Activated T-helper 9 cell treated with anti-CD3 and anti-CD28 coated beads, Interleukin-2, amount 50 U/mL, for 16 hours (primary cell): ENCODE data around the gene ZMYM4.
"Not testable (repeated sequence)": the region's sequence is repeated elsewhere in the genome, so short reads cannot be mapped to it uniquely, and the experiment has no call there.

Experiments
- DNase-seq: peaks from one replicate; pipeline ENCODE4 v3.0.0-alpha.2; 2020; ENCODE audit warnings: low read depth

ZMYM4 gene

GRCh38 chr1:35268282-35269200, at the start of gene ZMYM4:
Gene ZMYM4 (plus strand): TSS chr1:35268709. CDS start chr1:35269047, 338 bp downstream.
- peak; percentile 83 for DNase-seq

GRCh38 chr1:35220976-35221375, 47.5 kb upstream of the ZMYM4 start:
- DNase-seq, result no peak

GRCh38 chr1:35222322-35223083, 46.0 kb upstream of the ZMYM4 start:
- no peak for DNase-seq

- no peak for DNase-seq
These were observed 45.4 kb upstream of the ZMYM4 start for GRCh38 chr1:35223084-35223630.

- no peak for DNase-seq
These were observed 42.0 kb upstream of the ZMYM4 start for GRCh38 chr1:35226546-35226945.

GRCh38 chr1:35229587-35230360, 38.7 kb upstream of the ZMYM4 start:
- no peak for DNase-seq

- DNase-seq, result no peak
These were observed 37.2 kb upstream of the ZMYM4 start for GRCh38 chr1:35231287-35231686.

- DNase-seq, result not testable (repeated sequence)
These were observed 31.7 kb upstream of the ZMYM4 start for GRCh38 chr1:35236772-35237171.

GRCh38 chr1:35243691-35244090, 24.8 kb upstream of the ZMYM4 start:
- DNase-seq, result no peak

- DNase-seq, result no peak
These were observed 21.3 kb upstream of the ZMYM4 start for GRCh38 chr1:35247256-35247655.

- DNase-seq, result no peak
These were observed 14.6 kb upstream of the ZMYM4 start for GRCh38 chr1:35253941-35254340.

GRCh38 chr1:35255276-35255675, 13.2 kb upstream of the ZMYM4 start:
- no peak for DNase-seq

GRCh38 chr1:35259561-35259960, 8.9 kb upstream of the ZMYM4 start:
- DNase-seq, result no peak

- no peak for DNase-seq
These were observed 6.9 kb upstream of the ZMYM4 start for GRCh38 chr1:35261412-35262120.

GRCh38 chr1:35264035-35264434, 4.5 kb upstream of the ZMYM4 start:
- DNase-seq, result no peak

GRCh38 chr1:35264871-35265270, 3.6 kb upstream of the ZMYM4 start:
- no peak for DNase-seq

GRCh38 chr1:35266306-35266705, 2.2 kb upstream of the ZMYM4 start:
- no peak for DNase-seq

GRCh38 chr1:35269201-35269988, 886 bp downstream of the ZMYM4 start:
- DNase-seq, result no peak

- DNase-seq, result no peak
These were observed 1.4 kb downstream of the ZMYM4 start for GRCh38 chr1:35269989-35270289.

GRCh38 chr1:35270836-35271235, 2.3 kb downstream of the ZMYM4 start:
- no peak for DNase-seq

GRCh38 chr1:35274197-35274596, 5.7 kb downstream of the ZMYM4 start:
- no peak for DNase-seq
